PC-9 (cell line): ENCODE data around the gene FNIP2. TPM values are rescaled to one million over a fixed set of nuclear protein-coding genes. Genes with fewer than 3 reads are reported as not detected.
"Not testable (repeated sequence)": the region's sequence is repeated elsewhere in the genome, so short reads cannot be mapped to it uniquely, and the experiment has no call there.

Source experiments
- BruUV-seq: library from RNA; stranded (reverse); fragments of 400-500 nt; replicated peaks from 2 replicates; lab custom pipeline; 2021; lab: Mats Ljungman, UMichigan
- CTCF ChIA-PET: fragments of 300-600 bp; sonication (Branson Sonifier 250); formaldehyde crosslinking; loops from one replicate; lab custom pipeline; 2022; ENCODE audit warnings: antibody characterized with exemption; lab: Charles Lee
- POLR2A ChIA-PET: fragments of 300-600 bp; sonication (Branson Sonifier 250); formaldehyde crosslinking; loops from one replicate; lab custom pipeline; 2022; ENCODE audit warnings: antibody characterized with exemption; ENCODE audit not compliant: unreplicated experiment; lab: Charles Lee
- DNase-seq, 2 experiments: peaks; one replicate each; pipeline versions ENCODE4 v3.0.0 to v3.0.0-alpha.2; 2015 to 2022; ENCODE audit warnings: mixed read lengths in 1 of 2
- H2AFZ ChIP-seq: fragments of 200-600 bp; sonication (generic); 2 replicates; pipeline ENCODE4 v1.8.1; 2017; ENCODE audit warnings: antibody characterized with exemption
- H3F3A ChIP-seq: fragments of 200-600 bp; sonication (generic); 2 replicates; pipeline ENCODE4 v1.8.1; 2017; ENCODE audit warnings: antibody characterized with exemption, mild to moderate bottlenecking, low read depth; ENCODE audit not compliant: insufficient read depth
- H3K27ac ChIP-seq: fragments of 200-600 bp; sonication (generic); 2 replicates; pipeline ENCODE4 v1.6.1; 2016; ENCODE audit warnings: mixed run types
- H3K27me3 ChIP-seq: fragments of 200-600 bp; sonication (generic); 2 replicates; pipeline ENCODE4 v1.6.1; 2016; ENCODE audit warnings: low read depth, mixed run types; ENCODE audit not compliant: insufficient read depth
- H3K36me3 ChIP-seq: fragments of 200-600 bp; sonication (generic); 2 replicates; pipeline ENCODE4 v1.6.1; 2016; ENCODE audit warnings: low read depth, mixed run types
- H3K4me1 ChIP-seq: fragments of 200-600 bp; sonication (generic); replicated peaks from 2 replicates; pipeline ENCODE4 v1.6.1; 2016; ENCODE audit warnings: mixed run types; ENCODE audit not compliant: insufficient read depth
- H3K4me2 ChIP-seq: fragments of 200-600 bp; sonication (generic); 2 replicates; pipeline ENCODE4 v1.6.1; 2017; ENCODE audit warnings: mixed run types
- H3K4me3 ChIP-seq: fragments of 200-600 bp; sonication (generic); 2 replicates; pipeline ENCODE4 v1.6.1; 2016; ENCODE audit warnings: mixed run types
- H3K79me2 ChIP-seq: fragments of 200-600 bp; sonication (generic); 2 replicates; pipeline ENCODE4 v1.6.1; 2017; ENCODE audit warnings: low read depth, mixed run types
- H3K9me2 ChIP-seq: fragments of 200-600 bp; sonication (generic); 2 replicates; pipeline ENCODE4 v1.8.1; 2017; ENCODE audit warnings: mild to moderate bottlenecking; ENCODE audit not compliant: insufficient read depth
- H3K9me3 ChIP-seq: fragments of 200-600 bp; sonication (generic); 2 replicates; pipeline ENCODE4 v1.8.1; 2016; ENCODE audit warnings: low read depth; ENCODE audit not compliant: insufficient read depth
- H4K20me1 ChIP-seq: fragments of 200-600 bp; sonication (generic); 2 replicates; pipeline ENCODE4 v1.8.1; 2017; ENCODE audit not compliant: insufficient read depth
- CTCF ChIP-seq: fragments of 200-600 bp; sonication (generic); conservative IDR thresholded peaks from 2 replicates; pipeline ENCODE4 v1.6.1; 2017; ENCODE audit warnings: mixed run types, antibody characterized with exemption, mild to moderate bottlenecking, moderate library complexity
- EZH2 ChIP-seq: fragments of 200-600 bp; sonication (generic); IDR thresholded peaks from 2 replicates; pipeline ENCODE4 v1.8.0; 2017; ENCODE audit warnings: antibody characterized with exemption, low read depth
- intact Hi-C: fragments of 100-400 bp; cut with micrococcal nuclease; formaldehyde crosslinking; loops from one replicate; pipeline ENCODE4 v1.10.0; 2022; ENCODE audit not compliant: unreplicated experiment
- total RNA-seq: library from RNA; stranded (reverse); gene quantifications from 2 replicates; pipeline ENCODE4 v1.2.3, GENCODE V29; 2021

The FNIP2 gene
- total RNA-seq, 1 experiment from 2014 or later: 2.5 TPM

DNA sequence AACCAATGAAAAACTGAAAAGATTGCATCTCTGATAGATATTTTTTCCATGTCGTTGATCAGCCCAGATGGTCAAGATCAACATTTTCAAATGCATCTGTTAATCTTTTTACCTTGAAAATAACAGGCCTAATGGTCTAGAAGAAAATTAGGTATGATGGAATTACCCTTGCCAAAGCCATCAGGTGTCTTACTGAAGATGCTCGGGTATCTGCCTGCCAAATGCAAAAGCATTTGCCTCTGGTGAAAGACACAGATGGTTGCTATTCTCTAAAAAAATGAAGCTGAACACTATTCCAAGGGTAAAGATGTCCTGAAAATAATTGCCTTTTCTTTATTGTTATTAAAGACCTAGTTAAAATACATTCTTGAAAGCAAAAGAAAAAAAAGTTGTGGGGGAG is 126.0 kb downstream of the FNIP2 start:
- Histone ChIP-seq H3K4me2 (no peak overlapping the region), H3K4me1 (no peaks in the 10 kb centered on the region)
- CTCF ChIA-PET: no interaction called here

DNA sequence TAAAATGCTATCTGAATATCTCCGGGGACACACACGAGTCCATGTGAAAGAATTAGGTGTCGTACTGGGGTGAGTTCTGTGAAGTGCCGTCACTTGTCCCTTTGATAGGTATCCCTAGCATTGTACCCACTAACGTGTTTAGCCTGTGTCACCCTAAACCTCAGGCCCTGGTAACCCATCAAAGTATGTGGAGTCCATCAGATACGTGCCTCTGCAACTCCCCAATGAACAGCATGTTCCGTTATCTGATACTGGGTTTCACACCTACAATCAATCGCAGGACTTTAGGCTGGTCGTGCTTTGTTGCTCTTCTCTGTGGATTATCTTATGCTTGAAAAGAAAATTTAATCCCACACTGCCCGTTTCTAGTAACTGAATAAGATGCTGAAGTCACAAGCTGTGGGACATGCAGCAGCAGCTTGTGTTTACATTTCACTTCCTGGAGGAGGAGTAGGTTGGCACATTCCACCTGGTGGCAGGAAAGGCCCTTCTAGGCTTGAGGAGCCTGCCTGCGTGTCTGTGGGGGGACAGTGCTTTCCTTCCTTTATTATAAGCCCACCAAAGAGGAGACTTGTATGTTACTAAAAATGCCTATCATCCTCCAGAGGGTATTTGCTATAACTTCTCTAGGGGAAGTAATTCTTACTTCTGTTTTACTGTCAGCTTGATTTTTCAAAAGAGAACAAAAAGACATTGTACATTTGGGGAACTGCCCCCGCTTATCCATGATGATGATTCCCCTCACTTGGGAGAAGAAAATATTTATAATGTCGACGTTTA is 127.2 kb downstream of the FNIP2 start:
- ChIA-PET POLR2A (no interaction called here), CTCF (no interaction called here)
- Histone ChIP-seq H3K27ac (no peak overlapping the region), H4K20me1 (no peaks in the 10 kb centered on the region), H3K4me1 (no peaks in the 10 kb centered on the region), H3K79me2 (no peaks in the 10 kb centered on the region), H3K27me3 (no peaks in the 10 kb centered on the region), H3K36me3 (no peaks in the 10 kb centered on the region), H3F3A (no peaks in the 10 kb centered on the region), H2AFZ (no peak overlapping the region), H3K9me3 (no peaks in the 10 kb centered on the region), H3K4me2 (no peak overlapping the region), H3K9me2 (no peaks in the 10 kb centered on the region), H3K4me3 (no peak overlapping the region)
- TF ChIP-seq CTCF: no peak
- intact Hi-C loops: no loop called here
- peak in 1 of 2 experiments; percentile 8 for DNase-seq
- BruUV-seq: no TSS peak

More for the DNA sequence above, 126.0 kb downstream of the FNIP2 start:
- H3K9me2 ChIP-seq: no peaks in the 10 kb centered on the region
- no peak overlapping the region for H3K27ac ChIP-seq
- no peaks in the 10 kb centered on the region for H3K79me2 ChIP-seq
- BruUV-seq: no TSS peak
- no peaks in the 10 kb centered on the region for H3K36me3 ChIP-seq
- no peak overlapping the region for H3K4me3 ChIP-seq
- no peaks in the 10 kb centered on the region for H3F3A ChIP-seq
- intact Hi-C loops: no loop called here
- DNase-seq: no peak
- POLR2A ChIA-PET: interaction anchor here (0.8 kb wide), 1 partner anchor 270 kb away, joined by 4 read pairs; no protein-coding TSS in a partner anchor
- H4K20me1 ChIP-seq: no peaks in the 10 kb centered on the region
- H2AFZ ChIP-seq: no peak overlapping the region
- no peaks in the 10 kb centered on the region for H3K9me3 ChIP-seq
- no peaks in the 10 kb centered on the region for H3K27me3 ChIP-seq
- TF ChIP-seq CTCF: no peak
- no peak for TF ChIP-seq EZH2

DNA sequence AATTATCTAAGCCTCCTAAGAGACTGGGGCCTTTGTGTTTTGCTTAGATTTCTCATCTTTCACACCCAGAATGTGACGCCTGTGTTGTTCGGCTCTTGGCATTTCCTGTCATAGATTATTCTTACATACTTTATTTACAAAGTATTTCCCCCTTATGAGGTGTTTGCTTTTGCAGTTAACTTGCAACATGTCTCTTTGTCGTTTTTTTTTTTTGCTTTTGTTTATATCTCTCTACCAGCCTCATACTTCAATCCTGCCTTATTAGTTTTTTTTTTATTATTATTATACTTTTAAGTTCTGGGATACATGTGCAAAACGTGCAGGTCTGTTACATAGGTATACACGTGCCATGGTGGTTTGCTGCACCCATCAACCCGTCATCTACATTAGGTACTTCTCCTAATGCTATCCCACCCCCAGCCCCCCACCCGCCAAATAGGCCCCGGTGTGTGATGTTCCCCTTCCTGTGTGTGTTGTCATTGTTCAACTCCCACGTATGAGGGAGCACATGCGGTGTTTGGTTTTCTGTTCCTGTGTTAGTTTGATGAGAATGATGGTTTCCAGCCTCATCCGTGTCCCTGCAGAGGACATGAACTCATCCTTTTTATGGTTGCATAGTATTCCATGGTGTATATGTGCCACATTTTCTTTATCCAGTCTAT is 127.9 kb downstream of the FNIP2 start:
- POLR2A ChIA-PET, H3K27ac ChIP-seq, H3K4me3 ChIP-seq, CTCF ChIA-PET, H3K4me1 ChIP-seq, H3K79me2 ChIP-seq, H2AFZ ChIP-seq, BruUV-seq, H3K9me2 ChIP-seq, H3K9me3 ChIP-seq, H3K27me3 ChIP-seq, H4K20me1 ChIP-seq, H3K36me3 ChIP-seq, intact Hi-C loops, H3K4me2 ChIP-seq, DNase-seq, H3F3A ChIP-seq: not testable (repeated sequence)

DNA sequence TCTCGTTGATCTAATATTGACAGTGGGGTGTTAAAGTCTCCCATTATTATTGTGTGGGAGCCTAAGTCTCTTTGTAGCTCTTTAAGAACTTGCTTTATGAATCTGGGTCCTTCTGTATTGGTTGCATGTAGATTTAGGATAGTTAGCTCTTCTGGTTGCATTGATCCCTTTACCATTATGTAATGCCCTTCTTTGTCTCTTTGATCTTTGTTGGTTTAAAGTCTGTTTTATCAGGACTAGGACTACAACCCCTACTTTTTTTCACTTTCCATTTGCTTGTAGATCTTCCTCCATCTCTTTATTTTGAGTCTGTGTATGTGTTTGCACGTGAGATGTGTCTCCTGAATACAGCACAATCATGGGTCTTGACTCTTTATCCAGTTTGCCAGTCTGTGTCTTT is 131.6 kb downstream of the FNIP2 start:
- POLR2A ChIA-PET, CTCF ChIA-PET, BruUV-seq: not testable (repeated sequence)

GRCh38 chr4:158902280-158903078 is 133.7 kb downstream of the FNIP2 start:
- H3F3A ChIP-seq, H3K9me2 ChIP-seq, H3K9me3 ChIP-seq, H3K79me2 ChIP-seq, BruUV-seq, H3K27ac ChIP-seq, intact Hi-C loops, CTCF ChIA-PET, H3K4me3 ChIP-seq, H3K27me3 ChIP-seq, H3K36me3 ChIP-seq, H2AFZ ChIP-seq, H4K20me1 ChIP-seq: not testable (repeated sequence)
- POLR2A ChIA-PET: interaction anchor here (0.5 to 0.6 kb wide), 2 partner anchors 47 to 92 kb away, joined by 3 to 4 read pairs; no protein-coding TSS in a partner anchor
- peaks cover 12% of the 10 kb centered on the region for H3K4me1 ChIP-seq
- DNase-seq: peak; percentile 70 to 80
- H3K4me2 ChIP-seq: peak overlapping the region; percentile 16; the same call in 1 of the 2 replicates

More for the DNA sequence above, 131.6 kb downstream of the FNIP2 start:
- H3K9me2 ChIP-seq, H3K9me3 ChIP-seq, DNase-seq, H3K79me2 ChIP-seq, H3K4me2 ChIP-seq, H3F3A ChIP-seq, intact Hi-C loops, H3K4me3 ChIP-seq, H3K27ac ChIP-seq, H3K36me3 ChIP-seq, H4K20me1 ChIP-seq, H3K27me3 ChIP-seq, H2AFZ ChIP-seq: not testable (repeated sequence)
- peaks cover 12% of the 10 kb centered on the region for H3K4me1 ChIP-seq
